CD4-positive, alpha-beta T cell treated with Interleukin-4 for 1 hour (primary cell): ENCODE results near the gene SNX1.
A peak's percentile ranks its signal among the peaks of the same experiment; 100 is the strongest.

ENCODE experiments used
- DNase-seq, 2 donors: peaks; one replicate each; pipeline ENCODE4 v3.0.0-alpha.2; 2020 to 2022

The SNX1 gene

DNA sequence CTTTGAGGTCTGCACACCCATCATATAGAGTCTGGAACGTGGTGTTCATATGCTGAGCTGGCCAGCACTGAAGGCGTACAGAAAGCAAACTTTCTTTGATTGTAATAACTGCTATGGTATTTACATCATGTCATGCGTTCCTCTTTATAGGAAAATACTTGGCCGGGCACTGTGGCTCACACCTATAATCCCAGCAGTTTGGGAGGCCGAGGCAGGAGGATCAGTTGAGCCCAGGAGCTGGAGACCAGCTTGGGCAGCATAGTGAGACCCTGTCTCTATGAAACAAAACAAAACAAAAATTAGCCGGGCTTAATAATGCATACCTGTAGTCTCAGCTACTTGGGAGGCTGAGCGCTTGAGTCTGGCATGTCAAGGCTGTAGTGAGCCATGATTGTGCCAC lies 52.4 kb downstream of the SNX1 start:
- DNase-seq, result no peak

DNA sequence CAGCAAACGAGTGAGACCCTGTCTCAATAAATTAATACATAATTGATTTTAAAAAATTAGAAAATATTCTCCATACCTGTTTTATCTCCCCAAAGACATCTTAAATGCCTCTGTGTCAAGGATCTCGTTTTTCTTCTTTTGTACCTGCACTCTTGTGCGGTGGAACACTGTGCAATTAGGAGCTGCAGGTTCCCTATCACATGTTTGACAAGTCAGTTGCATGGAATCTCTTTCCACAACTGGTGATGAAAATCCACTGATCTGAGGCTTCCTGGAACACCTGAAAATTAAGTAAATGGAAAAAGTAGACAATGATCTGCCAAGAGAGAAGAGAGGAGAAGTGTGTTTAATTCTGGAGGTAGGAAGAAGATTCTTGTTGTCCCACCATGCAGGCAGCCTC lies 52.8 kb downstream of the SNX1 start:
- DNase-seq, result no peak

DNA sequence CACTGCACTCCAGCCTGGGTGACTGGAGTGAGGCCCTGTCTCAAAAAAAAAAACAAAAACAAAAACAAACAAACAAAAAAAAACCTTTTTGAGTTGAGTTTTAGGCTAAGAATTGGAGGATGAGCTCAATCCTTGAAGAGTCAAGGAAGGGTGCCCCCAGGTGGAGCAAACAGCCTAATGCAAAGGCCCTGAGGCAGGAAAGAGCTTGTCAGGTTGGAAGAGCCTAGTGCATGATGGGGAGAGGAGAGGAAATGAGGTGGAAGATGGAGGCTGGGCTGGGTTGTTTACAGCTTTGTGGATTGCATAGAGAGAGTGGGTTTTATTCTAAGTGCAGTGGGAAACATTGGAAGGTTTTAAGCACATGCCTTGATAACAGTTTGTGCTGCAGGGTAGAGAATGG lies 53.6 kb downstream of the SNX1 start:
- DNase-seq, result no peak

DNA sequence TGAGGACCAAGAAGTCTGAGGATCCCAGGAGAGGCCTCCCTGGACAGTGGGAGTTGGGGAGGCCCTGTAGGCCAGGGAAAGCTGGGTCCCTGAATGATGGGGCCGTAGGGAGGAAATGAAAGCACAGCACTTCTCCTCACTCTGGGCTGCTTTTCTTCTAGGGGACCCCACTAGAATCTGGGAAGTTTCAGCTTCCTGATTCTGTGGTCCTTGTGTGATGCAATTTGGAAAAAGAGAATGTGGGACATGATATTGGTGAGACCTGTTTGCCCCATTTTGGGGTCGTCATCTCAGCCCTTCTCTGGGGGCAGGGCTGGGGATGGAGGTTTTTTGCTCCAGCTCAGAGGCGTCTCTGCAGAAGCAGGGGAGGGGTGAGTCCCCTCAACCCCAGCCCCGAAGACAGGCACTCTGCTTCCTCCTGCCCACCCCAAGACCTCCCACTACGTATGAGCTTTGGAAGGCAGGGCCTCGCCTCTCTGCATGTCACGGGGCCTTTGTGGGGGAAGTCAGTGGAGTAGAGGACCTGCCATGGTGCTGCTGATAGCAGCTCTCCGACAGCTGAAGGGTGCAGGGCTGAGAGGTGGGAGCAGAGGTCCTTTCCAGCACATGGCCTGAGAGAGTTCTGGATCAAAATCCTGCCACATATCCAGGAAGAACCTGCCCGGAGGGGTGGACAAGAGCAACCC lies 54.3 kb downstream of the SNX1 start:
- DNase-seq, result no peak

- peak; percentile 15 to 19 for DNase-seq
These were observed 56.1 kb downstream of the SNX1 start, which contains the start of gene SNX22 for GRCh38 chr15:64151727-64152506. TSS of gene SNX22 (plus strand) at chr15:64151731. CDS start at chr15:64151776, 45 bp downstream.

DNA sequence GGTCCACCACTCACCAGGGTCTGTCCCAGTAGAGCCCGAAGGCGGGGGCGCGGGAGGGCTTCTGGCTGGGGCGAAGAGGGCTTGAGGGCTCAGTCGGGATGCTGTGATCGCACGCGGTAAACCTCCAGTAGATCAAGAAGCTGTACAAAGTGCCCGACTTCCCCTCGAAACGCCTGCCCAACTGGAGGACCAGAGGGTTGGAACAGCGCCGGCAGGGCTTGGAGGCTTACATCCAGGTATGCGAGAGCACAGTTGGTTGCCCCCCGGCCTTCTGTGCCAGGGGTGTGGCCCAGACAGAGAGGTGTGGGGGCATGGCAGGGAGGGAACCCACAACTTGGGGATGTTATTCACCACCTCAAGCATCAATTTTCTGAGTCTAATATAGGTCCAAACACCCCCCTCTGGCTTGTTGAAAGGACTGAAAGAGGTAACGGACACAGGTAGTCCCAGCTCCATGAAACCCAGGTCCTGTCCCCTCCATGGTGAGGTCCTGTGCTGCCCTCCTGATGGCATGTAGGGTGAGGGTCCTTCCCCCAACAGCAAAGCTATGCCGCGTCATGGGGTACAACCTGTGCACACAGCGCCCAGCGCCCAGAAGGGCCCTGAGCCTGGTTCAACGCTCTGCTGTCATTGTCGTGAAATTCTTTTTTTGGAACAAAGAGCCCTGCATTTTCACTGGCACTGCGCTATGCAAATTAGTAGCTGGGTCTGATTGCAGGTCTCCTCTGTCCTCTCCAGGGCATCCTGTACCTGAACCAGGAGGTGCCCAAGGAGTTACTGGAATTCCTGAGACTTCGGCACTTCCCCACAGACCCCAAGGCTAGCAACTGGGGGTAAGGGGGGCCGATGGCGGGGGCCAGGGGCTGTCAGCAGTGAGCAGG lies 57.0 kb downstream of the SNX1 start:
- DNase-seq, result peak in 1 of 2 donors; percentile 15

DNA sequence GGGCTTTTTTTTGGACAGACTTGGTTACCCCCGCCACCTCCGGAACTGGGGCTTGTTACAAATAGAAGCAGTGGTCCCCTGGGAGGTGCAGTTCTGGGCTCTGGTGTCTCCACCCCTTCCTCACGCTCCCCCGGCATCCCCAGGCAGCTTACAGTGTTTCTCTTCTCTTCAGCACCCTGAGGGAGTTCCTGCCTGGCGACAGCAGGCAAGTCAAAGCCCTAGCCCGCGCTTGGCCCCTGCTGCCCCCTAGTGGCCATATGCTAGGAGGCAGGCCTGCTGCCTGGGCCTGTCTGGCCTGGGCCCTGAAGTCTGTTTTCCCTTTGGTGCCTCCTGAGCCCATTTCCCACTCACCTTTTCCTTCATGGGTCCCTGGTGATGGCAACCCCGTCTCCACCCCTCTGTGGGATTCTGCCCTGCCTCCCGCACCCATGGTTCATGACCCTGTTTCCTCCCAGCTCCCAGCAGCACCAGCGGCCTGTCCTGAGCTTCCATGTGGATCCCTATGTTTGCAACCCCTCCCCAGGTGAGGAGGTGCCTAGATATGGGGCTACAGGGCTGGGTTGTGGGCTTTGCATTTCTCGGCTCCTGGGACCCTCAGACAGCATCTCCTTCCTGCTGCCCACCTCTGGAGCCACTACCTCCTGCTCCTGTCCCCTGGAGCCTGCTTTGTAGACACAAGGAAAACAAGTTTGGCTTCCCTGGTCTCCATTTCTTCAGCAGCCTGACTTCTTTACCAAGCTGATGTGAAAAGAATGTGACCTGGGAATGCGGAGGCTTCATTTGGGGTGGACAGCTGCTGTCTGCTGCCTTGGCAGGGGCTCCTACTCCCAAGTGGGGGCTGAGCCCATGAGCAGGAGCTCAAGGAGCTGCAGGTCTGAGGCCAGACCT lies 57.9 kb downstream of the SNX1 start:
- peak; percentile 90 to 93 for DNase-seq

DNA sequence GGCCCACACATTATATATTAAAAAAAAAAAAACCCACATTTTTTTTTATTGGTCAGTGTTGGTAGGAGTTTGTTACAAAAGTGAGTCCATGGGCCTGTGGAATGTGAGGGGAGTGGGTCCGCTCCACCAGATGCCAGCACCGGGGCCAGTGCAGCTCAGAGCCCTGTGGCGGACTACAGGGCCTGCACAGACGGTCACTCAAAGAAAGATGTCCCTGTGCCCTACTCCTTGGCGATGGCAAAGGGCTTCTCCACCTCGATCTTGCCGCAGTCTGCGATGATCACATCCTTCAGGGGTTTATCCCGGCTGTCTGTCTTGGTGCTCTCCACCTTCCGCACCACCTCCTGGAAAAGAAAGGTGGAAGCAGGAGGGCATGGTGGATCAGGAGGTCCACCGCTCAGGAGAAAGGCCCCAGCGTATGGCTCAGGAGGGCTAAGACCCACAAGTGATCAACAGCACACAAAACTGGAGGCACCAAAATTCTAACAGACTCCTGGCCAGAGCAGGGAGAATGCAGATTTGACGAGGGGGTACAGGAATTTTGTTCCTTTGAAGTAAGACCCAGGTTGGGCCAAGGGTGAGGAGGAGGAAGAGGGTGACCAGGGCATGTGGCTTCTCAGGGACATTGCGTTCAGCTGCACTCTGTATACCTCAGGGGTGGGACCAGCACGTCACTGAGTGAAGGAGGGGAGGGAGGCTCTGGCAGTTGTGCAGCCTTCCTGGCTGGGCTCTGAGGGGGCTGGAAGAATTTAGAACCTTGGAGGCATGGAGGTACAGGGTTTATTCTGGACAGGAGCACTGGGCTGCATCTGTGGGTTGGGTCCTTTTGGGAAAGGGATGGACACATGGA lies 60.2 kb downstream of the SNX1 start:
- no peak for DNase-seq

DNA sequence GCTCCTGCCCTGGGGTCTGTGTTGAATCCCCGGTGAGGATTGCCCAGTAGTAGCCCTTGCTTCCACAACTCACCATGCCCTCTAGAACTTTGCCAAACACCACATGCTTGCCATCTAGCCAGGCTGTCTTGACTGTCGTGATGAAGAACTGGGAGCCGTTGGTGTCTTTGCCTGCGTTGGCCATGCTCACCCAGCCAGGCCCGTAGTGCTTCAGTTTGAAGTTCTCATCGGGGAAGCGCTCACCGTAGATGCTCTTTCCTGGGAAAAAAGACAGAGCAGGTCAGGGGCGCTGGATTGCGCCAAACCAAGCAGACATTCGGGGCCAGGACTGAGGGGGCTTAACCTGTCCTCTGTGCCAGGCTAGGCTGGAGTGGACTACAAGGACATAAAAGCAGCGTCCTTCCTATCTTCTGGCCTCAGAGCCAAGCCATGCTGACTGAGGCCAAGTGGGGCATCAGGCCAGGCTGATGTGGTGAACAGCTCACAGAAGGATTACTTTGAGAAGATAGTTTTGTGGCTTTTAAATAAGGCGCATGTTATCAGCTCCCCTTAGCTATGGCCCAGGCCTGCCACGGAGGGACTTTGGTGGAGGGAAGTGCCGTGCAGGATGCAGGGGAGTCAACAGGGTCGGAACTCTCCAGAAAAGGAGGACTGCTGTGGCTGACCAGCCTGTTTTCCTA lies 61.0 kb downstream of the SNX1 start:
- no peak for DNase-seq

DNA sequence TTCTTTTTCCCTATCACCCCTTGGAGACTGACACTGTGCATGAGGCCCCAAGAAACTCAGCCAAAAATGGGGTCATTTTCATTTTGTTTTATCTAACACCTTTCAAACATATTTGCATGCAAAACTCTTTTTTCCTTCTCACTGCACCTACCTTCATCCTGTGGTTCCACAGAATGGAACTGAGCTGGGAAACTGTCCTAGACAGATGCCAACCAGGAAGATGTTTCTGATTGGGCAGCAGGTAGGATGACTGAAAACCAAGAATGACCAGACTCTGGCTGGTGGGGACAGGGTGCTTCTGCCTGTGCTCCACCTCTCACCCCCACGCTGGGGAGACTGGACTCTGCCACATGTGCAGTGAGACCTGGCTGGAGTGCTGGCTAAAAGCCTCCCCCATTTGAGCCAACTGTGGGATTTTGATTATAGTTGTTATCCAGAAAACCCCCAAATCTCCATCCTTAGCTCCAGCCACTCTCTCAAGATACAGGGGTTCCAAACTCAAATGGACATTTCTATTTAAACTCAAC lies 61.9 kb downstream of the SNX1 start:
- DNase-seq, result no peak

DNA sequence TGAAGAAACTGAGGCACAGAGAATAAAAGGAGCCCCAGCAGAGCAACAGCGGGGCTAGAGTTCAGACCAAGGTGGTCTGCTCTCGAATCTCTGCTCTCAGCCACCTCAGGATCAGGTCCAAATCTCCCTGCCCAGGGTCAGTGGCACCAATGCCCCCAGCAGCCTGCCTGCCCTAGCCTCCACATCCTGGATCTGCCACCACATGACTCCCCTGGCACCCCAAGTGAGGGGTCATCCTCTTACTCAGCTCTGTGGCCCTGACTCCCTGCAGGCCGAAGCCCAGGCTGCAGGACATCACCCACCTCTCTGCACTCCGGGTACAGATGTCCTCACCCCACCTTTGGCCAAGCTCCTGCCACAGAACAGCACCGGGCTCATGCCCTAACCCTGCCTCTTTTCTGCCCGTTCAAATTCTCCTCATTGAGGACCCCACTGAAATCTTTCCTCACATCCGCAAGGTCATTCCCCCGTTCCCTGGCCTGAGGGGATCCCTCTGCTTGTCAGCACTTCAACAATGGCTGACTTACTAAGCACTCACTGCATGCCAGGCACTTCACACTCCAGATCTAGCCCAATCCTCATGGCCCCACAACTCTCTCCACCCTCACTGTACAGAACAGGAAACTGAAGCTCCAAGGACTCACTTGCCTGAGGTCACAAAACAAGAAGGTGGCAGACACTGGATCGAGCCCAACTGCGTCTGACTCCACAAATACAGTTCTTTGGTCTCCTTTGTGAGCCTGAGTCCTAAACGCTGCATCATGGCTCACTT lies 62.8 kb downstream of the SNX1 start:
- DNase-seq, result no peak

DNA sequence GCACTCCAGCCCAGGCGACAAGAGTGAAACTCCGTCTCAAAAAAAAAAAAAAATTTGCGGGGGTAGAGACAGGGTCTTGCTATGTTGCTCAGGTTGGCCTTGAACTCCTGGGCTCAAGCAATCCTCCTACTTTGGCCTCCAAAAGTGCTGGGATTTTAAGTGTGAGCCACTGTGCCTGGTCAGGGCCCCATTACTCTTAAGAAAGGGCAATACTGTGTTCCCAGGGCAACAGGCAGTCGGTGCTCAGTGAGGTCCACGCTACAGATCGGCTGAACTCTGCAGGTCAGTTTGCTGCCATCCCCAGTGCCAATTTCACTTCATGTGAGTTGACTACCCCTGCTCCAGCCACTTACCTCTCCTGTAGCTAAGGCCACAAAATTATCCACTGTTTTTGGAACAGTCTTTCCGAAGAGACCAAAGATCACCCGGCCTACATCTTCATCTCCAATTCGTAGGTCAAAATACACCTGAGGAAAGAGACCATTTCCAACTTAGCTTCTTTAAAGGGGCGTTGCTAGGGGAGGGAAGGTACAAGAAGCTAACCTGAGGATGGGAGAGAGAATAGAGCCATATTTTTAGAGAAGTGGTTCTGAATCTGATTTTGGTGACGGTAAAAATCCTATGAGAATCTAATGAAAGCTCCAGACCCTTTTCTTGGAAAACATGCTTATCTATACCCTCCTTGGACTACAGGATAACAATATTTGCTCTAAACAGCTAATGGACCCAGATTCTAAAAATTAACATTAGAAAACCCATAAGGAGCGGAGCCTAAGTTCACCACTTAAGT lies 66.1 kb downstream of the SNX1 start:
- no peak for DNase-seq

DNA sequence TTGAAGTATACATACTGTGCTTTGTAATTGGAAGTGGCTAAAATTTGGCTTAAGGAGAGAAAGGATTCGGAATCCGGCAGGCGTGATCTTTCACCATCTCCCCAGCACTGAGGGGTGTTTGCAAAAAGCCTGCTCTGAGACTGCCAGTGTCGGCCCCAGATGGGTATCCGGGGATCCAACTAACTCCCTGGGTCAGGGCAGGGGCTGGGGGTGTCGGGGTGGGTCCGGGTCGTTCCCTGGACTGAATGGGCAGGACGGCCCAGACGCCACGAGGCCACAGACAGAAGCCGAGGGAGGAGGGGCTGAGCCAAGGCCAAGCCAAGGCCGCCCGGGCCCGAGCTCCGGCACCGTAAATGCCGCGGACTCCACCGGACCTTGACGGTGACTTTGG lies 66.7 kb downstream of the SNX1 start:
- DNase-seq, result no peak

DNA sequence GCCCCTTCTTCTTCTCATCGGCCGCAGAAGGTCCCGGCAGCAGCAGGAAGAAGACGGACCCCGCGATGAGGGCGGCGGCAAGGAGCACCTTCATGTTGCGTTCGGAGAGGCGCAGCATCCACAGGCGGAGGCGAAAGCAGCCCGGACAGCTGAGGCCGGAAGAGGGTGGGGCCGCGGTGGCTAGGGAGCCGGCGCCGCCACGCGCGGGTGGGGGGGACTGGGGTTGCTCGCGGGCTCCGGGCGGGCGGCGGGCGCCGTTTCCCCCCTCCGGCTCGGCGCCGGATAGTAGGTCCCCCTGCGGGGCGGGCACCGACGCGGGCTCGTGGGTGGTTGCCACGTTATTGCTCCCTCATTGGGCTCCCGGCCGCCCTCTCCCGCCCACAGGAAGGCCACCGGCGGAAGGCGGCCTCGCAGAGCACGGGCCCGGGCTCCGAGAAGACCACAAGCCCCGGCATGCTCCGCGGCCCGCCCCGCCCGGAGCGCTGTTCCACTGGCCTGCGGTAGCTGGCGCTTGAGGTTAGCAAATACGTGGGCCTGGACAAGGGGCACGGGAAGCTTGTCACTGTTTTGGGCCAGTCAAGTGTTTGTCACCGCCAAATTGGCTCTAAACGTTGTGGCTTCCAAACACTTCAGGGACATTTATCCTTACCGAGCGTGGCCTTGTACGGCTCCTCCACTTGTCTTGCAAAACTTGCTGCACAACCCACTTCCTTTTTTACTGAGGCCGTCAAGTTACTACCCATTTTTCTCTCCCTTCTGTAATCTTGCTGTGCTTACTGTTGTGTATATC lies 67.3 kb downstream of the SNX1 start, which contains the start of gene PPIB:
Gene PPIB, minus strand, starts transcription at position 154 of the 790 bp plus-strand sequence. Its CDS starts 36 bp downstream, at position 118.
- DNase-seq, result peak; percentile 97

DNA sequence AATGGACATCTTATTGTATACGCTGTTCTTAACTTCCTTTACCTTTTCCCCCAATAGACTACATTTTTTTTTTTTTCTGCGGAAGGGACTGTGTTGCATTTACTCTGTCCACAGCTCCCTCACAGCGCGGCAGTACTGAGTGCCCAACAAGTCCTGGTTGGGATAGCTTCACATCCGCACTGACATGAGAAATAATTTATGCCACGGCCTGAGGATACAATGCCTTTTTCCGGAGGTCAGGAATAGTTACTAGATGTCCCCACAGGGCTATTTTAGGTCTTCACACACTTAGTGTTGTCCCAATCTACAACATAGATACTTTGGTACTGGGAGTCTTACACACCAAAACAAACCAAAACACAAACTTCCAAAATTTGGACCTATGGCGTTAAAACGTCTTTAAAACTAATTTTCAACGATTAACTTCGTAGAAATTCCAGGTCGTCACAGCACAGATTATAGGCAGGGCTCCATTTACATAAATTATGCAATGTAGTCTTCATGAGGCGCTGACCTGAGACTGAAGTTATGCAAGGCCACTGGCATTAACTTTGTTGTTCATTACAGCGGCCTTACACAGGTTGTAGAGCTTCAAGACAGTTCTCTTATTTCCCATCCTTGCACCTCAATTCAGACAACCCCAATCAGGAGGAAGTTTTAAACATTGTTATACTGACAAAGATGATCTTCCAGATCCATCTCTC lies 68.0 kb downstream of the SNX1 start:
- no peak for DNase-seq

DNA sequence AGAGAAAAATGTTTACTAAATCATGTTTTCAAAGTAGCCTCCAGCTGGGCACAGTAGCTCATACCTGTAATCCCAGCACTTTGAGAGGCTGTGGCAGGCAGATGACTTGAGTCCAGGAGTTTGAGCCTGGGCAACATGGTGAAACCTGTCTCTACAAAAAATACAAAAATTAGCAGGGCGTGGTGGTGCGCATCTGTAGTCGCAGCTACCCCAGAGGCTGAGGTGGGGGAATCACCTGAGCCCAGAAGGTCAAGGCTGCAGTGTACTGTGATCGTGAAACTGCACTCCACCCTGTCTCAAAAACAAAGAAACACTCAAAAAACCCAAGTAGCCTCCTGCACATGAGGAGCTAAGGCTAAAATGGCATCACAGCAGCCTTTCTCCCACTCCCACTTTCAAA lies 68.7 kb downstream of the SNX1 start:
- DNase-seq, result no peak
